ENCODE results near the gene ABR. TPM values are rescaled to one million over a fixed set of nuclear protein-coding genes. Genes with fewer than 3 reads are reported as not detected.
"Not testable (repeated sequence)": the region's sequence is repeated elsewhere in the genome, so short reads cannot be mapped to it uniquely, and the experiment has no call there.

ABR gene
- total RNA-seq, 1 donor from 2014 or later, result 128 TPM

GRCh38 chr17:1089915-1090314, 89.9 kb downstream of the ABR start:
- ATAC-seq (ENCODE audit: poor library complexity), result no peak
- intact Hi-C loops (cut with DNase I), result no loop called here
- no peak for DNase-seq

DNA sequence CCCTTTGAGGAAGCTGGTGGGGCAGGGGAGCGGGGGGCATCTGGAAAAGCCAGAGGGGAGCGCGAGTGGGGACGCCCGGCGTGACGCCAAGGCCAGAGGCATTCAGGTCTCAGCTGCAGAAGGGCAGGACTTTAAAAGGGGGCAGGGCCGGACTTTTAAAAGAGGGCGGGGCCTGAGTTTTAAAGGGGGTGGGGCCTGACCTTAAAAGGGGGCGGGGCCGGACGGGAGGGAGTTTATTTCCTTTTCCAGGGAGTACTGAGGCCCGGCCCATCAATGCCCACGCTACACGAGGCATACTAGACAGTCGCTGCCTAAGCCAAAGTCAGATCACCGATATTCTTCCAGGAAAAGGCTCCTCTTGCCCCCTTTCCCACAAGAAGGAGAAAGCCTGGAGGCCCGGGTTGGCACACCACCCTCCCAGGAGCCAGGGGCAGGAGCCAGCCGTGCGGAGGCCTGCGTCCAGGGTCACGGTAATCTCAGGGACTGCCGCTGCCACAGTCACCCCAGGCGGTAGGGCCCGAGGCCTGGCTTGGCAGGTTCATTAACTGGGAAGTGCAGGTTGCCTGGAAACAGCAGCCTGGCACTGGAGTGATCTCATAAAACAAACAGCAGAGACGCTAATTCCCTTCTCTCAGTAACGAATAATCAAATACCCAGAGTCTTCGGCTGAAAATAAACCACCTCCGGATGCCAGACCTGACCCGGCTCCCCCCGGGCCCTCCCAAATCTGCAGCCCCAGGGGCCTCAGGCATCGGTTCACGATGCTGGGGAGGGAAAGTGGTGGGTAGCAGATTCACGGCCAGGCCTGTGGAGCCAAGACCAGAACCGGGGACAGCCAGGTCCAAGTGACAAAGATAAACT, 92.2 kb downstream of the ABR start:
- DNase-seq, result peak; percentile 75
- intact Hi-C loops (cut with DNase I), result no loop called here
- ATAC-seq (ENCODE audit: poor library complexity), result peak; percentile 82

DNA sequence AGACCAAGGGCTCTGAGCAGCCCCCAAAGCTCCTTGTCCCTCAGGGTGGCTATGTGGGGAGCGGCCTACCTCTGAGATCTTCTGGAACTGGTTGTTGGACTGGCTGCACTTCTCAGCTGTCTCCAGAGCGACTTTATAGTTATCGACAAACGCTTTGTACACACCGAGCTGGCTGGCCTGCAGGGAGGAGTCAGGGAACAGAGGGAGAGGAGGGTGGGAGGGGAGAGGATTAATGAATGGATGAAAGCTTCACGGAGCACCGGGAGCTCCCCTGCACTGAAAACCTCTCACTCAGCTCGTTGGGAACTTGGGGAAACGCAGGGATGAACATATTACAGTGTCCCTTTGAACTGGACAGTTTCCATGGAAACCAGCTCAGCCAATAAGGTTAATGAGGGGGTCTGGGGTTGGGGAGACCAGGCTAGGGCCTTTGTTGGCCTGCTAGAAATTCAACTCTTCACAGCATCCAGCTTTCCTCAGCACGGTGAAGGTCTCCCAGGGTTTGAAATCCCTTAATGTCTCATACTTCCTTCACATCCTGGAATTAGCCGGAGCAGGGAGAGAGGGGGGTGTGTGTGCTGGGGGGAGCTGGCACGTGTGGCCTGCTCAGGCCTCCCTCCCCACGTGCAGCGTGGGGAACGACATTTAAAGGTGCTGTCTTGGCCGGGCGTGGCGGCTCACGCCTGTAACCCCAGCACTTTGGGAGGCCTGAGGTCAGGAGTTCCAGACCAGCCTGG, 96.2 kb downstream of the ABR start:
- intact Hi-C loops (cut with DNase I), result no loop called here
- ATAC-seq (ENCODE audit: poor library complexity) (no peak), DNase-seq (no peak)

DNA sequence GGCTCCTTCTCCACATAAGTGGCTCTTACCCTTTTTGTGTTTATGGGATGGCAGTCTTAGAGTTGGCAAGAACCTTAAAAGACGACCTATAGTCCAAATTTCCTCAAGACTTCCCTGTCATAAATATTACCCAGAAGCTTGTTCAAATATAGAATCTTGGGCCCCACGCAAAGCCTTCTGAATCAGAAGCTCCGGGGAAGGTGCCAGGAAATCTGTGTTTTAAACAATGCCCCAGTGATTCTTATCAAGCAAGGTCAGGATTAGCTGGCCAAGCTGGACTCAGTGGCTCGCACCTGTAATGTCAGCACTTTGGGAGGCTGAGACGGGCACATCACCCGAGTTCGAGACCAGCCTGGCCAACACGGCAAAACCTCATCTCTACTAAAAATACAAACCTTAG, 97.2 kb downstream of the ABR start:
- intact Hi-C loops (cut with DNase I), result no loop called here
- ATAC-seq (ENCODE audit: poor library complexity), result no peak
- no peak for DNase-seq

DNA sequence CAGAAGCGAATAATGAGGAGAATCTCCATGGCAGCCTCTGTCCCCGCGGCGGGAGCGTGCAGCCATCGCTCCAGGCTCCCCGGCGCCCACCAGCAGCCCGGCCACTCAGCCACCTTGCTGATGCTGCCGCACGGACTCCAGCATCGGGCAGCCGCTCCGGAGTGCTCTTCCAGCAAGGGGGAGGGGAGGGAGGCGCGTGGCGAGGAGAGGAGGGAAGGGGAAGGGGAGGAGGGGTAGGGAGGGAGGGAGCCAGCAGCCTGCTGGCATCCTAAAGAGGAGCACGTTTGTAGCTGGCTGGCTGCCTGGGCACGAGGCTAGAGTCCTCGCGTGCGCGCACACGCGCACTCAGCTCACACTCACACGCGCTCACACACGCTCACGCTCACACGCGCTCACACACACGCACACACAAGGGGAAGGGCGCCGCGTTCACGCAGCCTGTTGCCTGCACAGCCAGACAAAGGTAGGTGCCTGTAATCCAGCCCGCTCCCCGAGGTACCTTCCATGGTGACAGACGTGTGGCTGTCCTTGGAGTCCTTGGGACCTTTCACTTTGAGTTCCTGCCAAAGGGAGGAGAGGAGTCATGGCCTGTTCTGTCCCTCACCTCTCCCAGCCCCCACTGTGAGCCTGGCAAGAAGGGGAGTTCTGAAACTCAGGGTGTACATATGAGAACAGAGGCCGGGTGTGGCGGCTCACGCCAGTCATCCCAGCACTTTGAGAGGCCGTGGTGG, 100.8 kb downstream of the ABR start:
- DNase-seq (peak; percentile 73), ATAC-seq (ENCODE audit: poor library complexity) (peak; percentile 72)
- intact Hi-C loops (cut with DNase I), result no loop called here

DNA sequence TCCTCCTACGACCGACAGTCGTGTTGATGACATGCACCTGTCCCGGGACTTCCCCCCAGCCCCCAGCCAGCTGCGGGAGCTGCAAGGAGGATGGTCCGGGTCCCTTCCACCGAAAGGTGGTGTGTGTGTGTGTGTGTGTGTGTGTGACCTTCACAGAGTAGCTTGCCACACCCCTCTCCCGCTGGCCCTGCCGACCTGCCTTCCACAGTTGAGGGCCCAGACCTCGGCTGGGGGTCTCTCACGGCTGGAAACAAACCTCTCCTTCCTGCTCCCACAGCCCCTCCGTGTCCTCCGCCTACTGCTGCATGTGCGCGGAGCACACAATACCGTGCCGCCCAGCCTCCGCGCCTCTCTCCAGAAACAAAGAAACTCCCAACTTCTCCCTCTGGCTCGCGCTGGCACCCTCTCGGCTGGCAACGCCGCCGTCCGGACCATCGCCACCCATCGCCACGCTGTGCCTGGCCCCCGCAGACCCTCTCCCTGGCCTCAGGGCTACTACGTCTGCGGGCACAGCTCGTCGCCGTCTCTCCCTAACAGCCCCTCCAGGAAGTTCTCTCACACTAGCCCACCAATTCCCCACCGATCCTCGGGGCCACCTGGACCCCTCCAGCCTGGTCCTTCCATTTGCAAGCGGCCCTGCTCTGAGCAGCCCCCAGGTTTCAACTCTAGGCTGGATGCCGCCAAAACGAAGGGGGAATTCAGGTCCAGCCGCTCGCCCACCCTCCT, 101.6 kb downstream of the ABR start:
- intact Hi-C loops (cut with DNase I), result no loop called here
- ATAC-seq (ENCODE audit: poor library complexity) (no peak), DNase-seq (no peak)

GRCh38 chr17:1077581-1077985, 102.2 kb downstream of the ABR start:
- ATAC-seq (ENCODE audit: poor library complexity) (no peak), DNase-seq (no peak)
- intact Hi-C loops (cut with DNase I), result no loop called here

DNA sequence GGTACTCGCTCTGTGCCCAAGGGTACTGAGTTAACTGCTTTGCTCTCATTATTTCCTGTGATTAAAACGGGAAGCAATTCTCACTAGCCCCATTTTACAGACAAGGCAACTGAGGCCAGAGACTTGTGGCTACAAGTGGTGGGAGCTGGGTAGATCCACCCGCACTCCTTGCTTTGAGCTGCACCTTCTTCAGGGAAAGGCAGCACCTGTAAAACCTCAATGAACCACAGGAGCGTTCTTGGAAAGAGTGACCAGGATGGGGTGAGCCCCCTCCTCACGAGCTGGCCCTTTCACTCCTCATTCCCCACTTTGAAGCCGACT, 102.8 kb downstream of the ABR start:
- ATAC-seq (ENCODE audit: poor library complexity), result no peak
- intact Hi-C loops (cut with DNase I), result no loop called here
- peak; percentile 2 for DNase-seq

DNA sequence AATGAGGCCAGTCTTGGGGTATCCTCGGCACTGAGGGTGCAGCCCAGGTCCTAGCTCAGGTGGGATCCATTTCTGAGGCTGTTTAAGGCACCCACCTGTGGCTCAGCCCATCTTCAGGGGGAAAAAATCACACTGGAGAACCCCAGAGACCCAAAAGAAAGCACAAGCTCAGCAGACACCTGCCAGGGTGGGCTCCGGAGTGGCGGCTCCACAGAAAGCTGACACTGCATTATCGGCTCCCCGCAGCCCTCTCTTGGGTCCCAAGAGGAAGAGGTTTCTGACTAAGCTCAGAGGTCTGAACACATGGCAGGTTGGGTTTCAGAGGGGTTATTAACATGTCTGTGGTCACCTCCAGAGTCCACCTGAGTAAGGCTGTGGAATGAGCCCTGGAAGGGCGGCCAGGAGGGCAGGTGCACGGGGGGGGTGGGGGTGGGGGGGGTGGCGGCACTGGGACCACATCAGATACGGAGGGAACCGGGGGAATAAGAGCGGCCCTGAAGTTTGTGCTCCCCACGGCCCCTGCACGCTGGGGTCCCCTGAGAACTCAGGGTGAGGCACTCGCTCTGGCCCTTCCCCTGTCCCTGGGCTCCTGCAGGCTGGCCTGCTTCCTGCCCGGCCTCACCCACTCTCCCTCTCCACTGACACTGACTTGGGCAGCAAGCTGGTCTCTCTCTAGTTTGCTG, 103.3 kb downstream of the ABR start:
- intact Hi-C loops (cut with DNase I), result no loop called here
- no peak for ATAC-seq (ENCODE audit: poor library complexity)
- DNase-seq, result peak; percentile 13

GRCh38 chr17:1074886-1075605, 104.7 kb downstream of the ABR start:
- intact Hi-C loops (cut with DNase I), result no loop called here
- ATAC-seq (ENCODE audit: poor library complexity), result peak; percentile 69
- DNase-seq, result peak; percentile 68

- intact Hi-C loops (cut with DNase I), result not testable (repeated sequence)
Measured at GRCh38 chr17:1073963-1074625, 105.7 kb downstream of the ABR start.

GRCh38 chr17:1073241-1073962, 106.4 kb downstream of the ABR start:
- ATAC-seq (ENCODE audit: poor library complexity) (no peak), DNase-seq (no peak)
- intact Hi-C loops (cut with DNase I), result no loop called here

More at GRCh38 chr17:1073963-1074625, 105.7 kb downstream of the ABR start:
- not testable (repeated sequence) for DNase-seq; ATAC-seq (ENCODE audit: poor library complexity)

DNA sequence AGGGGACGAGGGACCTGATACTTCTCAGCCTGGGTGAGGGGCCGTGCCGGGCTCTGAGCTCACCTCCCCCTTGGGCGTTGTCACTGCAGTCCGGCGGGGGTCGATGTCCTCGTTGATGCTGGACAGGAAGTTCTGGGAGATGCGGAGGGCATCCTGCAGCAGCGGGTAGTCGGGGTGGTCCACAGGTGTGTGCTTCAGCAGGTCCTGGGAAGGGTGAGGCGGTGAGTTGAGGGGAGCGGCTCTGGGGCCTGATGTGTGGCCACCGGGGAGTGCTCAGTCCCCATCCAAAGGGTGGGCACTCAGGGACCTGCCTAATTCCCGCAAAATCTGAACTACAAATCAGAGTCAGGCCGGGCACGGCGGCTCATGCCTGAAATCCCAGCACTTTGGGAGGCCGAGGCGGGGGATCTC, 107.2 kb downstream of the ABR start:
- DNase-seq (no peak), ATAC-seq (ENCODE audit: poor library complexity) (no peak)
- intact Hi-C loops (cut with DNase I), result no loop called here

DNA sequence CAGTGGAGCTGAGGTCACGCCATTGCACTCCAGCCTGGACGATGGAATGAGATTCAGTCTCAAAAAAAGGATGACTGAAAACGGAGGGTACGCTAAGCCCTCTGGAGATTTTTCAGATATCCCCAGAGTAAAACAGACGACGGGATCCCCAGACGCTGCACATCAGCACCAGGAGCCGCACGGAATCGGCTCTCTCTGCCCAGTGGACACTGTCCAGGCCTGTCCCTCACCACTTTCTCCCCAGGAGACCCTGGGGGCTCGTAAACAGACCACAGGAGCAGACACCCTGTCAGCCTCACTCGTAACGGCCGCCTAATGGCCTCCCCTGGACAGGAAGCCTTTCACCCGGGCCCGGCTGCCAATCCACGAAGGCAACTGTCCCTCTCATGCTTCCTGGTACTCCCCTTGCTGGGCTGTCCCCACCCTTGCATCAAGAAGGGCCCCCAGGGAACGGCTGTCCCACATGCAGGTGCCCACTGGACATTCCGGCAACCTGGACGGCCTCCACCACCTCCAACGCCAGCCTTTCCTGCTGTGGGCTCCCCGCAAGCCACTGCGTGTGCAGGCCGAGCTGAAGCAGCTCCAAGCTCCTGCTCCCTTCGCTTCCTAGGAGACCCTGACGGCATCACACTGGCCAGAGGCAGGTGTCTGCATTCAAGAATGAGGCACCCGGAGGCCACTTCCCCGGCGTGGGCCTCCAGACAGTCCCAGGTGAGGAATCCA, 108.5 kb downstream of the ABR start:
- DNase-seq (no peak), ATAC-seq (ENCODE audit: poor library complexity) (no peak)
- intact Hi-C loops (cut with DNase I), result no loop called here

DNA sequence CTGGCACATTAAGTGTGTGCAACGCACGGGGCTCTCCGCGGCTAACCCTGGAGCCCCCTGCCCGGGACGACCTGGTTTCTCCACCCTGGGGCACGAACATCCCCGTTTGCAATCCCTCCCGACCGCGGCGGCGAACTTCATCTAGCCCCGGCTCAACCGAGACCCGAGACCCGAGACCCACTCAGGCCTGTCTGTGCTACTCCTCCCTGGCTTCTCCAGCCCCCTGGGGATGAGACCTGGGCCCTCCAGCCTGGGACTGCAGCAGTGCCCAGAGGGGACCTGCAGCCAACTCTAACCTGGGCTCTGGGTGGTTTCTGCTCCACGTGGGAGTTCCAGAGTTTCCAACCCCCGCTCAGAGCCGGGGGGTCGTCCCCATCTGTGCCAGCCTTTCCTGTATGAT, 109.4 kb downstream of the ABR start:
- no peak for DNase-seq
- intact Hi-C loops (cut with DNase I), result no loop called here
- ATAC-seq (ENCODE audit: poor library complexity), result no peak

DNA sequence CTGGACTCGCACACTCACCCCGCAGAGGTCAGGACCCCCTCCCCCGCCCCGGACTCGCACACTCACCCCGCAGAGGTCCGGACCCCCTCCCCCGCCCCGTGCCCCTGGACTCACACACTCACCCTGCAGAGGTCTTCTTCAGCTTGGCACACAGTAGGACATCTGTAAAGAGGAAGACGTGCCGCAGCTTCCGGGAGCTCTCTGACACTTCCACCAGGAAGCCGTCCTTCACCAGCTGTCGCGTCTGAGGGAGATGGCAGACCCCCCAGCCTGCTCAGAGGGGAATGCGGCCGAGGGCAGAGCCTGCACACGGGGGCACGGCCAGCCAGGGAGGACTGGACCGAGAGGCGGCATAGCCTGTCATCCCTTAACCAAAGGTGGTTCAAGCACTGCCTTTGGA, 109.9 kb downstream of the ABR start:
- intact Hi-C loops (cut with DNase I), result no loop called here

More for the DNA sequence above, 109.9 kb downstream of the ABR start:
- ATAC-seq (ENCODE audit: poor library complexity) (no peak), DNase-seq (peak; percentile 15)

All from Right ventricle myocardium superior (tissue), 1 donor.